ENCODE results near the gene HSD3B7.

GRCh38 chr16:31020536-31020935 lies 35.5 kb downstream of the HSD3B7 start:
- TF ChIP-seq POLR2A (IDR thresholded peaks at IDR 0.05; ENCODE audit: low read depth, low read length), result no peak
- no peak for TF ChIP-seq POLR2AphosphoS5 (IDR thresholded peaks at IDR 0.05; ENCODE audit: low read depth, low read length)
- TF ChIP-seq TAF1 (IDR thresholded peaks at IDR 0.05; ENCODE audit: borderline replicate concordance, low read depth, low read length), result no peak
